ENCODE data around the gene CRIP2.

DNA sequence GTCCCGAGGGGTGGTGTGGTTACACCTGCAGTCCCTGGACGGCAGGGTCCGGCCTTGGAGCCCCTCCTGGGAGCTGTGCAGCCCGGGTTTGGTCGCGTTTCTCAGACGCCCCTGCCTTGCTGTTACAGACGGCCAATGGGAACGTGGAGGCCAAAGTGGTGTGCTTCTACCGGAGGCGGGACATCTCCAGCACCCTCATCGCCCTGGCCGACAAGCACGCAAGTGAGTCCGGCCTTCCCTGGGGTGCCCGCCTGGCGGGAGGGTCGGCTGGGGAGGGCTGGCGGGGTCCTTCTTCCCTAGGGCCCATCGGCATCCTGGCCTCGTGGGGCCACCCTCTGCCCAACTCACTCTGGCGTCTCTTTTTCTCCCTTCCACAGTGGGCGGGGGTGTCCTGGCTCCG is 29.3 kb upstream of the CRIP2 start:
- TF ChIP-seq, protein P1, sequence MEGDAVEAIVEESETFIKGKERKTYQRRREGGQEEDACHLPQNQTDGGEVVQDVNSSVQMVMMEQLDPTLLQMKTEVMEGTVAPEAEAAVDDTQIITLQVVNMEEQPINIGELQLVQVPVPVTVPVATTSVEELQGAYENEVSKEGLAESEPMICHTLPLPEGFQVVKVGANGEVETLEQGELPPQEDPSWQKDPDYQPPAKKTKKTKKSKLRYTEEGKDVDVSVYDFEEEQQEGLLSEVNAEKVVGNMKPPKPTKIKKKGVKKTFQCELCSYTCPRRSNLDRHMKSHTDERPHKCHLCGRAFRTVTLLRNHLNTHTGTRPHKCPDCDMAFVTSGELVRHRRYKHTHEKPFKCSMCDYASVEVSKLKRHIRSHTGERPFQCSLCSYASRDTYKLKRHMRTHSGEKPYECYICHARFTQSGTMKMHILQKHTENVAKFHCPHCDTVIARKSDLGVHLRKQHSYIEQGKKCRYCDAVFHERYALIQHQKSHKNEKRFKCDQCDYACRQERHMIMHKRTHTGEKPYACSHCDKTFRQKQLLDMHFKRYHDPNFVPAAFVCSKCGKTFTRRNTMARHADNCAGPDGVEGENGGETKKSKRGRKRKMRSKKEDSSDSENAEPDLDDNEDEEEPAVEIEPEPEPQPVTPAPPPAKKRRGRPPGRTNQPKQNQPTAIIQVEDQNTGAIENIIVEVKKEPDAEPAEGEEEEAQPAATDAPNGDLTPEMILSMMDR (IDR thresholded peaks at IDR 0.05), result no peak
- TF ChIP-seq POLR2A (IDR thresholded peaks at IDR 0.05), result no peak

Measured in ovary (tissue), 3 donors.